NT2/D1 (cell line): ENCODE results near the gene IQSEC3.
A peak's percentile ranks its signal among the peaks of the same experiment; 100 is the strongest.

Experiments used
- DNase-seq: peaks from one replicate; pipeline ENCODE4 v3.0.0-alpha.2; 2011; ENCODE audit warnings: low read depth, low spot score
- H3K27me3 ChIP-seq: 2 replicates; pipeline ENCODE4 v1.6.0; 2011; ENCODE audit warnings: mild to moderate bottlenecking; ENCODE audit not compliant: insufficient read length, insufficient read depth
- H3K36me3 ChIP-seq: 2 replicates; pipeline ENCODE4 v1.6.1; 2011; ENCODE audit warnings: mild to moderate bottlenecking, low read length, mixed read lengths; ENCODE audit not compliant: insufficient read depth, insufficient read length
- H3K4me1 ChIP-seq: 2 replicates; pipeline ENCODE4 v1.5.1; 2011; ENCODE audit not compliant: insufficient read depth, insufficient read length
- H3K4me3 ChIP-seq: 2 replicates; pipeline ENCODE4 v1.5.1; 2011; ENCODE audit warnings: low read depth; ENCODE audit not compliant: insufficient read length
- H3K9ac ChIP-seq: 2 replicates; pipeline ENCODE4 v1.6.0; 2011; ENCODE audit warnings: low read depth; ENCODE audit not compliant: insufficient read length
- H3K9me3 ChIP-seq: 2 replicates; pipeline ENCODE4 v1.5.1; 2011; ENCODE audit warnings: mild to moderate bottlenecking, low read length; ENCODE audit not compliant: insufficient read depth
- SUZ12 ChIP-seq: IDR thresholded peaks from 2 replicates; pipeline ENCODE4 v1.6.1; 2011; ENCODE audit not compliant: insufficient read length, insufficient read depth; ENCODE audit errors: extremely low read depth
- YY1 ChIP-seq: IDR thresholded peaks from 2 replicates; pipeline ENCODE4 v1.6.1; 2011; ENCODE audit not compliant: insufficient read length, insufficient read depth
- ZNF274 ChIP-seq: IDR thresholded peaks from 2 replicates; pipeline ENCODE4 v1.6.1; 2011; ENCODE audit warnings: mild to moderate bottlenecking, low read depth, low read length

IQSEC3 gene

DNA sequence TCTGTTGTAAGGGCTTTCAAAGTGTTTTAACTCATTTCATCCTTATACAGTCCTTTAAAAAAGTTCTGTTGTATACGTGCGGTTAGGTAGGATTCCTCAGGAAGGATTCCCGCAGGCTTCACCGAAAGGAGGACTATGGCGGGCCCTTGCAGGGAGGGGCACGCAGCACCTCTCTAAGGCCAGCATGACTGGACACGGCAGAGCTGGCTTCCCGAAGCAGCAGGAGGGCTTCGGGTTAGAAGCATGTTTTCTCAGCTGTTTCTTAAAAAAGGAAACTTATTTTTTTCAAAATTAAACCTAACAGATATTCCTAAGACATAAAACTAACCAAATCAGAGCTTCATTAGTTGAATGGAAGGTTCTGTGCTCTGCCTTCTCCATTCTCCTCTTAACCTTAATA, 21.3 kb downstream of the IQSEC3 start:
- no peaks in the 10 kb centered on the region for H3K36me3 ChIP-seq
- no peak for TF ChIP-seq SUZ12
- TF ChIP-seq YY1: no peak
- TF ChIP-seq ZNF274: no peak

DNA sequence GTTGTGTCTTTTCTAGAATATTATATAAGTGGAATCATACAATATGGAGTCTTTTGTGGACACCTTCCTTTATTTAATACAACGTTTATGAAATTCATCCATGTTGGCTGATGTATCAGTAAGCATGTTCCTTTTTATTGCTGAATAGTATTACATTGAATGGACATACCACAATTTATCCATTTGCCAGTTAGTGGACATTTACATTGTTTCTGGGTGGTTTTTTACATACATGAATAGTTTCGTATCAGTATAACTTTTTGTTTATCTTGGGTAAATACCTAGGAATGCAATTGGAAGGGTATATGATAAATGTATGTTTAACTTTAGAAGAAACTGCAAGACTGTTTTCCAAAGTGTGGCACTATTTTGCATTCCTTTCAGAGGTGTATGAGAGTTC, 23.1 kb downstream of the IQSEC3 start:
- Histone ChIP-seq H3K27me3 (no peaks in the 10 kb centered on the region), H3K9ac (no peak overlapping the region), H3K9me3 (peaks cover 21% of the 10 kb centered on the region), H3K4me3 (no peak overlapping the region), H3K36me3 (no peaks in the 10 kb centered on the region), H3K4me1 (no peaks in the 10 kb centered on the region)
- TF ChIP-seq ZNF274: no peak
- no peak for TF ChIP-seq SUZ12
- no peak for TF ChIP-seq YY1
- DNase-seq: no peak

More for the DNA sequence above, 21.3 kb downstream of the IQSEC3 start:
- no peak for DNase-seq
- no peak overlapping the region for H3K9ac ChIP-seq
- peaks cover 4% of the 10 kb centered on the region for H3K4me1 ChIP-seq
- no peak overlapping the region for H3K4me3 ChIP-seq
- peaks cover 15% of the 10 kb centered on the region for H3K9me3 ChIP-seq
- H3K27me3 ChIP-seq: no peaks in the 10 kb centered on the region

DNA sequence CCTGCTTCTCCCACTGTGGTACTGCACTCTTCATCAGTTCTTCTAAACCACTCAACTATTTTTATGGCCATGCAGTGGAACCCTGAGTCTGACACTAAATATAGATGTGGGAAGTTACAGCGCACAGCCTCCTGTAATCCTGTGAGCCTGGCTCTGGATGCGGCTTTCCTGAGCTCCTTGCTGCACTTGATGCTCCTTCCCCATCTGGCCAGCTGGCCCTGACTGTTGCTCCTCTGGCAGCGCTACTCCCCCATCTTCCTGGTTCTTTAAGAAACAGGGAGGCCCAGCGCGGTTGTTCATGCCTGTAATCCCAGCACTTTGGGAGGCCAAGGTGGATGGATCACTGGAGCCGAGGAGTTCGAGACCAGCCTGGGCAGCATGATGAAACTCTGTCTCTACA, 24.6 kb downstream of the IQSEC3 start:
- no peak overlapping the region for H3K9ac ChIP-seq
- no peak for TF ChIP-seq YY1
- no peak for TF ChIP-seq ZNF274
- no peak for TF ChIP-seq SUZ12
- DNase-seq: no peak
- peaks cover 21% of the 10 kb centered on the region for H3K9me3 ChIP-seq
- H3K4me1 ChIP-seq: no peaks in the 10 kb centered on the region
- no peak overlapping the region for H3K4me3 ChIP-seq
- no peaks in the 10 kb centered on the region for H3K27me3 ChIP-seq
- no peaks in the 10 kb centered on the region for H3K36me3 ChIP-seq

DNA sequence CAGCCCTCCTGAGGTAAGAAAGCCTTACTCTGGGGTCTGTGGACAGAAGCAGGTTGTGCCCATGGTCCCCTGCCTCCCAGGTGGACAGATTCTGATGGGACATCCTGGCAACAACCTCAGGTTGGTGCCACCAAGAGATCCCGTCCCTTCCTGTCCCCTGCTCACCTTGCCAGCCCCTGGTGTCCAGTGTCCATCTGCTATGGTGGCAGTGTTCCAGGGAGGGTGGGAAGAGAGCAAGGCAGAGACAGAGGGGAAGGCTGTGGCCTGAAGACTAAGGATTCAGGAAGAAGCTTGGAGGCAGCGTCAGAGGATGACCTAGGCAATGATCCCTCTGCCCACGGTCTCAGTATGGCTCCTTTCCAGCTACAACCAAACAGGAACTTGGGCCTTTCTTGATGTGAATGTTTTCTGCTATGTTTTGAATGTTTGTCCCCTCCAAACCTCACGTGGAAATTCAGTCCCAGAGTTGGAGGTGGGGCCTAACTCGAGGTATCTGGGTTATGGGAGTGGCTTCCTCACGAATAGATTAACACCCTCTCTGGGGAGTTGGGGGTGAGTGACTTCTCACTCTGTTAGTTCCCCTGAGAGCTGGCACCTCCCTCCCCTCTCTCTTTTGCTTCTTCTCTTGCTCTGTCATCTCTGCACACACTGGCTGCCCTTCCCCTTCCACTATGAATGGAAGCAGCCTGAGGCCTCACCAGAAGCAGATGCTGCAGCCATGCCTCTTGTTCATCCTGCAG, 26.9 kb downstream of the IQSEC3 start:
- peaks cover 8% of the 10 kb centered on the region for H3K4me1 ChIP-seq
- H3K9me3 ChIP-seq: peaks cover 21% of the 10 kb centered on the region
- no peak overlapping the region for H3K4me3 ChIP-seq
- no peak overlapping the region for H3K9ac ChIP-seq
- H3K36me3 ChIP-seq: no peaks in the 10 kb centered on the region
- peaks cover 2% of the 10 kb centered on the region for H3K27me3 ChIP-seq
- no peak for DNase-seq
- TF ChIP-seq ZNF274: no peak
- TF ChIP-seq SUZ12: no peak
- TF ChIP-seq YY1: no peak

DNA sequence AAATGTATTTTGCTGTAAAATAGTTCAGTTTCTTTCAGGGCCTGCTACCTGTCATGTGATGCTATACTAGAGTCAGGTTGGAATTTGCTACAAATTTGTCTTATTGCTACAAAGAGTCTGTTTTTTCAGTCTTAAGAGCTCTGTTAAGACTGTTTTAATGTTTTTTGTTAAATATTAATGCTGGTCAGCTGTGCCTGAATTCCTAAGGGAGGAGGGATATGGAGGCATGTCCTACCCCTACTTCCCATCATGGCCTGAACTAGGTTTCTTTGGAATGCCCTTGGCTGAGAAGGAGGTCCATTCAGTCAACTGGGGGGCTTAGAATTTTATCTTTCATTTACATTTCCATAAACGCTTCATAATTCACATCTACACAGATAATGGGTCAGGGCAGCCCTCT, 30.0 kb downstream of the IQSEC3 start:
- H3K36me3 ChIP-seq: no peaks in the 10 kb centered on the region
- H3K4me1 ChIP-seq: peaks cover 17% of the 10 kb centered on the region
- no peak overlapping the region for H3K4me3 ChIP-seq
- DNase-seq: no peak
- H3K9ac ChIP-seq: no peak overlapping the region
- peaks cover 23% of the 10 kb centered on the region for H3K27me3 ChIP-seq
- 0 out of 2 replicates have a peak, but pooled peaks cover 6% of the 10 kb centered on the region for H3K9me3 ChIP-seq
- TF ChIP-seq ZNF274 (no peak), SUZ12 (no peak)

DNA sequence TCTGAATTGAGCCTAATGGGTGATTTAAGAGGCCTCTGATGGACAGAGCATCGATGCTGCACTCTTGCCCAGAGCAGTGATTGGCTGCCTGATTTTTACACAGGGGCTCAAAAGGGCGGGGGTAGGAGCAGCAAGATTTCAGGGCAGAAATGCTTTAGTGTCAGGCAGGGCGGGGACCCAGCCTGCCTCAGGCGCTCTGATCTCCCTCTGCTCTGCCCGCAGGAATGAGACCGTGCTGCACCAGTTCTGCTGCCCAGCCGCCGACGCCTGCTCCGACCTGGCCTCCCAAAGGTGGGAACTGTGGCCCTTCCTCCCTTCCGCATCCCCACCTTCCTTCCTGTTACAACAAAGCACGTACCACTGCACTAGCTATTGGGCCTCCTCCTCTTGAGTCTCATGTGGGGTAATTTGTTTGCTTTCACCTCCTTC, 32.4 kb downstream of the IQSEC3 start:
- peaks cover 24% of the 10 kb centered on the region for H3K4me1 ChIP-seq
- peak overlapping the region; percentile 33 for H3K4me3 ChIP-seq
- no peaks in the 10 kb centered on the region for H3K36me3 ChIP-seq
- no peak for DNase-seq
- H3K9me3 ChIP-seq: peaks cover 3% of the 10 kb centered on the region; the same call in 1 of the 2 replicates
- peak overlapping the region; percentile 57 for H3K9ac ChIP-seq
- TF ChIP-seq ZNF274 (no peak), YY1 (no peak), SUZ12 (no peak)
- H3K27me3 ChIP-seq: peaks cover 26% of the 10 kb centered on the region

DNA sequence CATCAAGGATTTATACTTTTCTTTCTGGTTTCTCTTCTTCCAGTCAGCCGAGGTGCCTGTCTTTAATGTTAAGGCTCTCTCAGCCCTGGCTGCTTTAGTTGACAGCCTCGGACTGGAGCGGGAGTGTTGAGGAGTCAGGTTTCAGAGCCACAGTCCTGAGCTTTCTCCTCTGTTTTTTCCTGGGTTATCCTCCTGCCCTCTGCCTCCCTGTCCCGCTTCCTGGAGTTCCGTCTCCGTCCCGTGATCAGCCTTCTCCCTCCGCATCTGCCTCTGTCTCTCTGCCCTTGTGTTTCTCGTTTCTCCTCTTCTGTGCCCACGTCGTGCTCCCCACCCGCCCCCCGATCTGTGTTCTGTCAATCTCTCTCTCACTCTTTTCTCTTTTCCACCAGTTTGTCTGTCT, 33.0 kb downstream of the IQSEC3 start:
- DNase-seq: no peak
- Histone ChIP-seq H3K36me3 (no peaks in the 10 kb centered on the region), H3K4me1 (peaks cover 24% of the 10 kb centered on the region), H3K27me3 (peaks cover 26% of the 10 kb centered on the region), H3K9ac (peak overlapping the region; percentile 57), H3K9me3 (no peaks in the 10 kb centered on the region; the same call in 1 of the 2 replicates), H3K4me3 (peak overlapping the region; percentile 33)
- no peak for TF ChIP-seq SUZ12
- no peak for TF ChIP-seq YY1
- TF ChIP-seq ZNF274: no peak
